Measurements from ENCODE around the gene RBM41.

- no peak for TF ChIP-seq YY1 (IDR thresholded peaks at IDR 0.05; ENCODE audit: insufficient read depth, insufficient read length)
- TF ChIP-seq ZNF274 (IDR thresholded peaks at IDR 0.05; ENCODE audit: low read depth, low read length): no peak
- TF ChIP-seq SUZ12 (IDR thresholded peaks at IDR 0.05; ENCODE audit: extremely low read depth, insufficient read depth, insufficient read length): no peak
These were observed 93.1 kb downstream of the RBM41 start for GRCh38 chrX:107025545-107025944.

Data from NT2/D1 (cell line).